Measurements from ENCODE around the gene BANF2. TPM values are rescaled to one million over a fixed set of nuclear protein-coding genes. Genes with fewer than 3 reads are reported as not detected.
A peak's percentile ranks its signal among the peaks of the same experiment; 100 is the strongest.

Gene BANF2
- total and polyA plus RNA-seq, 2 experiments from 2014 or later: not detected

DNA sequence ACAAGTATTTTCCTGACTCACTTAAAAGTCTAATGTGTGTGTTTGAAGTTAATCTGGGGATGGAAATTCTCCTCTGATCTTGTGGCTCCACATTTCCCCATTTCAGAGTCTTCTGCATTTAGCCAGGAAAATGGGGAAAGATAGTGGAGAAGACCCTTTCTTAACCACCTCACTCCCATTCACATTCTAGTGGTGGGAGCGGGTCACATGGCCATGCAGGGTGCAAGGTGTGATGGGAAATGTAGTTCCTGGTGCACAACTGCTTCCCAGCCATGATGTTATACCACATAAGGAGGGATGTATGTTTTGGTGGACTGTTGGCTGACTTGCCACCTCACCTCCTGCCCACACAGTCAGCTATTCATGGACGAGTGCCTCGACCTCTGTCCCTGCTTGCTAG, 61.8 kb downstream of the BANF2 start:
- ATAC-seq (peak; percentile 88), DNase-seq (ENCODE audit: low spot score) (peak; percentile 67)
- Mint-ChIP-seq H3K27me3 (ENCODE audit: insufficient read depth, low read depth, poor library complexity) (peaks cover 7% of the 10 kb centered on the region), H3K36me3 (ENCODE audit: low read depth) (peaks cover 6% of the 10 kb centered on the region), H3K4me1 (peaks cover 14% of the 10 kb centered on the region), H3K4me3 (no peak overlapping the region), H3K9me3 (peaks cover 18% of the 10 kb centered on the region), H3K27ac (no peak overlapping the region)
- Histone ChIP-seq H3F3A (replicated peaks; ENCODE audit: low read depth) (no peaks in the 10 kb centered on the region), H4K20me1 (replicated peaks; ENCODE audit: insufficient read depth) (no peaks in the 10 kb centered on the region), H2AFZ (peak overlapping the region; percentile 82), H3K9me2 (ENCODE audit: insufficient read depth) (no peaks in the 10 kb centered on the region), H3K4me3 (no peak overlapping the region), H3K4me2 (no peak overlapping the region), H3K27me3 (ENCODE audit: insufficient read depth) (no peaks in the 10 kb centered on the region), H3K36me3 (ENCODE audit: insufficient read depth) (no peaks in the 10 kb centered on the region), H3K4me1 (ENCODE audit: insufficient read depth) (peaks cover 17% of the 10 kb centered on the region), H3K27ac (ENCODE audit: low read depth) (no peak overlapping the region), H3K79me2 (replicated peaks; ENCODE audit: insufficient read depth) (no peaks in the 10 kb centered on the region)
- TF ChIP-seq, protein P1, sequence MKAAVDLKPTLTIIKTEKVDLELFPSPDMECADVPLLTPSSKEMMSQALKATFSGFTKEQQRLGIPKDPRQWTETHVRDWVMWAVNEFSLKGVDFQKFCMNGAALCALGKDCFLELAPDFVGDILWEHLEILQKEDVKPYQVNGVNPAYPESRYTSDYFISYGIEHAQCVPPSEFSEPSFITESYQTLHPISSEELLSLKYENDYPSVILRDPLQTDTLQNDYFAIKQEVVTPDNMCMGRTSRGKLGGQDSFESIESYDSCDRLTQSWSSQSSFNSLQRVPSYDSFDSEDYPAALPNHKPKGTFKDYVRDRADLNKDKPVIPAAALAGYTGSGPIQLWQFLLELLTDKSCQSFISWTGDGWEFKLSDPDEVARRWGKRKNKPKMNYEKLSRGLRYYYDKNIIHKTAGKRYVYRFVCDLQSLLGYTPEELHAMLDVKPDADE (IDR thresholded peaks at IDR 0.05): peak; percentile 39; the same call in 1 of the 2 replicates
- TF ChIP-seq, protein P2, sequence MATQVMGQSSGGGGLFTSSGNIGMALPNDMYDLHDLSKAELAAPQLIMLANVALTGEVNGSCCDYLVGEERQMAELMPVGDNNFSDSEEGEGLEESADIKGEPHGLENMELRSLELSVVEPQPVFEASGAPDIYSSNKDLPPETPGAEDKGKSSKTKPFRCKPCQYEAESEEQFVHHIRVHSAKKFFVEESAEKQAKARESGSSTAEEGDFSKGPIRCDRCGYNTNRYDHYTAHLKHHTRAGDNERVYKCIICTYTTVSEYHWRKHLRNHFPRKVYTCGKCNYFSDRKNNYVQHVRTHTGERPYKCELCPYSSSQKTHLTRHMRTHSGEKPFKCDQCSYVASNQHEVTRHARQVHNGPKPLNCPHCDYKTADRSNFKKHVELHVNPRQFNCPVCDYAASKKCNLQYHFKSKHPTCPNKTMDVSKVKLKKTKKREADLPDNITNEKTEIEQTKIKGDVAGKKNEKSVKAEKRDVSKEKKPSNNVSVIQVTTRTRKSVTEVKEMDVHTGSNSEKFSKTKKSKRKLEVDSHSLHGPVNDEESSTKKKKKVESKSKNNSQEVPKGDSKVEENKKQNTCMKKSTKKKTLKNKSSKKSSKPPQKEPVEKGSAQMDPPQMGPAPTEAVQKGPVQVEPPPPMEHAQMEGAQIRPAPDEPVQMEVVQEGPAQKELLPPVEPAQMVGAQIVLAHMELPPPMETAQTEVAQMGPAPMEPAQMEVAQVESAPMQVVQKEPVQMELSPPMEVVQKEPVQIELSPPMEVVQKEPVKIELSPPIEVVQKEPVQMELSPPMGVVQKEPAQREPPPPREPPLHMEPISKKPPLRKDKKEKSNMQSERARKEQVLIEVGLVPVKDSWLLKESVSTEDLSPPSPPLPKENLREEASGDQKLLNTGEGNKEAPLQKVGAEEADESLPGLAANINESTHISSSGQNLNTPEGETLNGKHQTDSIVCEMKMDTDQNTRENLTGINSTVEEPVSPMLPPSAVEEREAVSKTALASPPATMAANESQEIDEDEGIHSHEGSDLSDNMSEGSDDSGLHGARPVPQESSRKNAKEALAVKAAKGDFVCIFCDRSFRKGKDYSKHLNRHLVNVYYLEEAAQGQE (IDR thresholded peaks at IDR 0.05; ENCODE audit: unreplicated experiment): no peak

GRCh38 chr20:17762243-17762872, 62.6 kb downstream of the BANF2 start:
- no peak for DNase-seq (ENCODE audit: low spot score)
- H2AFZ ChIP-seq: peak overlapping the region; percentile 100
- no peaks in the 10 kb centered on the region for H3K27me3 ChIP-seq (ENCODE audit: insufficient read depth)
- Mint-ChIP-seq H3K27ac (no peak overlapping the region), H3K4me3 (no peak overlapping the region), H3K36me3 (ENCODE audit: low read depth) (peaks cover 6% of the 10 kb centered on the region), H3K27me3 (ENCODE audit: insufficient read depth, low read depth, poor library complexity) (peaks cover 7% of the 10 kb centered on the region), H3K9me3 (peaks cover 18% of the 10 kb centered on the region), H3K4me1 (peaks cover 16% of the 10 kb centered on the region)
- no peaks in the 10 kb centered on the region for H3K9me2 ChIP-seq (ENCODE audit: insufficient read depth)
- no peaks in the 10 kb centered on the region for H3K36me3 ChIP-seq (ENCODE audit: insufficient read depth)
- peaks cover 17% of the 10 kb centered on the region for H3K4me1 ChIP-seq (ENCODE audit: insufficient read depth)
- H3K4me2 ChIP-seq: peak overlapping the region; percentile 71; the same call in 1 of the 2 replicates
- H4K20me1 ChIP-seq (replicated peaks; ENCODE audit: insufficient read depth): no peaks in the 10 kb centered on the region
- H3F3A ChIP-seq (replicated peaks; ENCODE audit: low read depth): no peaks in the 10 kb centered on the region
- peak overlapping the region; percentile 39; the same call in 1 of the 2 replicates for H3K27ac ChIP-seq (ENCODE audit: low read depth)
- H3K79me2 ChIP-seq (replicated peaks; ENCODE audit: insufficient read depth): no peaks in the 10 kb centered on the region
- peak; percentile 22; the same call in 2 of the 3 replicates for ATAC-seq
- H3K4me3 ChIP-seq: no peak overlapping the region
- TF ChIP-seq EZH2phosphoT487 (IDR thresholded peaks at IDR 0.05; ENCODE audit: unreplicated experiment): no peak
- no peak for TF ChIP-seq POLR2AphosphoS5 (IDR thresholded peaks at IDR 0.05; ENCODE audit: low read depth)
- TF ChIP-seq, protein P1 (IDR thresholded peaks at IDR 0.05): no peak
- no peak for TF ChIP-seq CTCF (conservative IDR thresholded peaks at IDR 0.05; ENCODE audit: low read depth in 2 of 2)
- no peak for TF ChIP-seq NANOG (IDR thresholded peaks at IDR 0.05; ENCODE audit: borderline replicate concordance)
- no peak for TF ChIP-seq ZNF331 (CRISPR knock-in tag; IDR thresholded peaks at IDR 0.05; ENCODE audit: low read depth)
- no peak for TF ChIP-seq ZNF114 (CRISPR knock-in tag; IDR thresholded peaks at IDR 0.05)
